Measurements from ENCODE around the gene TSSK2. TPM values are rescaled to one million over a fixed set of nuclear protein-coding genes. Genes with fewer than 3 reads are reported as not detected.

The TSSK2 gene
- polyA plus RNA-seq, 4 donors = 0.15 TPM; not detected in 3

DNA sequence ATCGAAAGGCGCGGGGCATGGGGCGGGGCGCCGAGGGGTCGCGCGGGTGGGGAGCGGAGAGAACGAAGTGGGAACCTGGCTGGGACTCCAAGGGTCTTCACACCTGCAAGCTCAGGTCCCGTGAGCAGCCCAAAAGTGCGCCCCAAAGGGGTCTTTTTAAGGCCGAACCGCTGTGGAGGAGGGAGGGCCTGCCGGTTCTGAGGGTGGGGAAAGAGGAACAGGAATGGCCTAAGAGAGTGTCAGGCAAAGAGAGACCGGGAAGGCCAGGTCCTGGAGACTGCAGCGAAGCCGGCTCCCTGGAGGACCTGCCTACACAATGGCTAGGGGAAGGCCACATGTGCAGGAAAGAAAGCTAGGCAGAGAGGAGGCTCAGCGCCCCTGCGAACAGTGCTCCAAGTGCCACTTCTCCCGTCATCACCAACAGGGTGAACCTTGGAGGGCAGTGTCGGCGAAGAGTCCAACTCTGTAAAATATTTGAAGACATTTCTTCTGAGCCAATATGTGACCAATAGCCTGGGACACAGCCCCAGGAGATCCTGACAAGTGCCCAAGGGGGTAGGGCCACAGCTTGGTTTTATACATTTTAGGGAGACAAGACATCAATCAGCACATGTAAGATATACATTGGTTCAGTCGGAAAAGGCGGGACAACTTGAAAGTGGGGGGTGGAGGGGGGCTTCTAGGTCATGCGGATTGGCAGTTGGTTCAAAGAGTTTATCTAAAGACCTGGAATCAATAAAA is 8.2 kb upstream of the TSSK2 start:
- DNase-seq (ENCODE audit: low read depth in 4 of 4, low spot score in 3 of 4) = no peak

DNA sequence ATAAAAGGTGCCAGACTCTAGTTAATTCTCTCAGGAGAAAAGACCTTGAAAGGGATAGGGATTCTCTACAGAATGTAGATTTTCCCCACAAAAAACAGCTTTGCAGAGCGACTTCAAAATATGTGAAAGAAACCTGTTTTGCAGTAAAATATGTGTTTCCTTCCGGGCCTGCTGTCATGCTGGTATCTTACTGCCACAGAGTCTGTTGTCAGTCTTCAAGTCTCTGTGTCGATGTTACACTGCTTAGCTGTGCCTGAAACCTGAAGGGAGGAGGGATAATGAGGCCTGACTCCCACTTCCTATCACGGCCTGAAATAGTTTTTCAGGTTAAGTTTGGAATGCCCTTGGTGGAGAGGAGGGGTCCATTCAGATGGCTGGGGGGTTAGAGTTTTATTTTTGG is 7.2 kb upstream of the TSSK2 start:
- no peak for DNase-seq (ENCODE audit: low read depth in 4 of 4, low spot score in 3 of 4)

DNA sequence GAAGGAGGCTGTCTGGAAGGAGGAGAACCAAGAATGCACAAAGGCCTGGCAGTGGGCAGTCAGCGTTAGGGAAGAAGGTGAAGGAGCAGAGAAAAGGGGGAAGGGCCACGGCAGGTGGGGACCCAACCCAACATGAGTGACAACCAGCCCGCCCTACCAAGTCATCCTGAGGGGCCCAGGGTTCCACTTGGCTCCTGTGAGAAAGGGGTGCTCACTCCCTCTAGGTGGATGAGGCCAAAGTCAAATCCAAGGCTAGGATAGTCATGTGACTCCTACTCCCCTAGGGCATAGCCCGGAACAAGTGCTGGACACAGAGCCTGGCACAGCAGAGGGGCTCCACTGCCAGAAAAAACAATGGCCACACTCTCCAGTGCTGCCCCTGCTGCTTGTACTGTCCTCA is 6.7 kb upstream of the TSSK2 start:
- DNase-seq (ENCODE audit: low read depth in 4 of 4, low spot score in 3 of 4) = no peak

- no peak for DNase-seq (ENCODE audit: low read depth in 4 of 4, low spot score in 3 of 4)
Measured at GRCh38 chr22:19125011-19125410, 6.1 kb upstream of the TSSK2 start.

GRCh38 chr22:19125474-19126308 is 5.4 kb upstream of the TSSK2 start:
- DNase-seq (ENCODE audit: low read depth in 4 of 4, low spot score in 3 of 4) = no peak

DNA sequence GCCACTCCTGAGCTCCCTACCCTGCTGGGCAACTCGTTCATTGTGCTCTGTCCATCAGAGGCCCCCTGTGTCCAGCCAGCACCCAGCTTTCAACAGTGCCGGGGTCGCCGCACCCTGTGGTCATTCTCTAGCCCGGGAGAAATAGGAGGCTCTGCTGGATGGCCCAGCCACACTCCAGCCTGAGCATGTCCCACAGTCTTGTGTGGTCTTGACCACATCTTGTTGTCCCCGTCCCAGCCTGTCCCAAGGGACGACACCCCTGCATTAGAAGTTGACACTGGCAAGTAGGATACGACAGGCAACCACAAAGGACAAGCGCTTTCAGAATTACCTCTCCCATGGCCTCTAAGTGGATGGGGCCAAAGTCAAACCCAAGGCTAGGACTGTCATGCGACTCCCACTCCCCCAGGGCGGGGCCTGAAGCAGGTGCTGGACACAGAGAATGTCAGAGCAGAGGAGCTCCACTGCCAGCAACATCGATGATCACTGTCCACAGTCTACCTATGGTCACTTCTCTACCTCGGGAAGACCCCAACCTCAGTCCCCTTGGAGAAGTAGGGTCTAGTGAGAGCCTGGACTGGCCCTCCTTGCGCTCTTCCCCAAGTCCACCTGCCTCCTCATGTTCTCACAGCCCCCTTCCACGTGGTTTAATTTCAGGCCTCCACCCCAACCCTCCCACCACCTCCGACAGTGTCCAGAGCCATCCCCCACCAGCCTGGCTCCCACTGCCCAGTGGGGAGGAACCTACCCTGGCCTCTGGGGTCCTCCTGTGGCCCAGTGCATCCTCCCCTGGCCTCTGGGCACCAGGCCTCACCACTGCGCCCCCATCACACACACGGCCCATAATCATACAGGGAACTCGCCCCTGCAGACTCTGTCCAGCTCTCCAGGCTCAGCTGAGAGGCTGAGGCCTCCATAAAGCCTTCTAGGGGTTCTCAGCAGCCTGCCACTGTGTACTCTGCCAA is 4.5 kb upstream of the TSSK2 start:
- DNase-seq (ENCODE audit: low read depth in 4 of 4, low spot score in 3 of 4) = no peak

DNA sequence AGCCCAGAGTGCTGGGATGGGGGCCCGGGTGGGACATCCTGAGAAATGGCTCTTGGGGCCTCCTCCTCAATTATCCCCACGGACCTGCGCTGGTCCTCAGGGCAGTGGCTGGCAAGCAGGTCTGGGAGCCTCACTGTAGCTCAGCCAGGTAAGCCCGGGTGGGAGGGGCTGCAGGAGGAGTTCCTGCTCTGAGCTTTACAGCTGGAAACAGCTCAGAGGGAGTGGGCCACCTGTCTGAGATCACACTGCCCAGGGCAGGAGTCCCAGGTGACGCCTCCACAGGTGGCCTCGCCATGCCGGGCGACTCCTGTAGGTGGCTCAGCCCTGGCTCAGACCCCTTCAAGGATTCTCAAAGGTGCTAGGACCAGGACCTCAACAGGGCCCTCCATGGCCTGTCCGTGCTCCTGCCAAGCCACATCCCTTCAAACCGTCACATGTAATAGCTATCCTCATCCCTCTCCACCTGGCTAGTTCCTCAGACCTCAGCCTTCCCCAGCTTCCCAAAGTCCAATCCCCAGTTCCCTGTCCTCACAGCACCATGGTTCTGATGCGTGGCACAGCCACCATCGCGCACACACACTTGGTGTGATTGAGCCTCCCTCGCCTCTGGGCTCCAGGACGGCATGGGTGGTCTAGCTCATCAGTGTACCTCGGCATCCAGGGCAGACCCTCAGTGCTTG is 3.6 kb upstream of the TSSK2 start:
- DNase-seq (ENCODE audit: low read depth in 4 of 4, low spot score in 3 of 4) = no peak

DNA sequence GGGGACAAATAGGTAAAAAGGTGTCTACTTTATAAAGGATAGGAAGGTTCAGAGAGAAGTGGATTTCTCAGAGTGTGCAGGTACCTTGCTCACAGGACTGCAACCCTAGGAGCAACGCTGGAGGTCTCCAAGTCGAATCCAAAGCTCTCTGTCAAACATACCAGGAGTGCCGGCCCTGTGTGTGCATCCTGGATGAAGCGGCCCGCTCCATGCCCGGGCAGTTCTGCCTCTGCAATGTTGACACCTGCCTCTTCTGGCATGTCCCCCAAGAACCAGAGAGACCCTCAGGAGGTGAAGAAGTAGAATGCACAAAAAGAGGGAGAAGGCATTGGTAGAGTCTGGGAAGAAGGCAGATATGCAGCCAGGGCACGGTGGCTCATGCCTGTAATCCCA is 3.1 kb upstream of the TSSK2 start:
- no peak for DNase-seq (ENCODE audit: low read depth in 4 of 4, low spot score in 3 of 4)

DNA sequence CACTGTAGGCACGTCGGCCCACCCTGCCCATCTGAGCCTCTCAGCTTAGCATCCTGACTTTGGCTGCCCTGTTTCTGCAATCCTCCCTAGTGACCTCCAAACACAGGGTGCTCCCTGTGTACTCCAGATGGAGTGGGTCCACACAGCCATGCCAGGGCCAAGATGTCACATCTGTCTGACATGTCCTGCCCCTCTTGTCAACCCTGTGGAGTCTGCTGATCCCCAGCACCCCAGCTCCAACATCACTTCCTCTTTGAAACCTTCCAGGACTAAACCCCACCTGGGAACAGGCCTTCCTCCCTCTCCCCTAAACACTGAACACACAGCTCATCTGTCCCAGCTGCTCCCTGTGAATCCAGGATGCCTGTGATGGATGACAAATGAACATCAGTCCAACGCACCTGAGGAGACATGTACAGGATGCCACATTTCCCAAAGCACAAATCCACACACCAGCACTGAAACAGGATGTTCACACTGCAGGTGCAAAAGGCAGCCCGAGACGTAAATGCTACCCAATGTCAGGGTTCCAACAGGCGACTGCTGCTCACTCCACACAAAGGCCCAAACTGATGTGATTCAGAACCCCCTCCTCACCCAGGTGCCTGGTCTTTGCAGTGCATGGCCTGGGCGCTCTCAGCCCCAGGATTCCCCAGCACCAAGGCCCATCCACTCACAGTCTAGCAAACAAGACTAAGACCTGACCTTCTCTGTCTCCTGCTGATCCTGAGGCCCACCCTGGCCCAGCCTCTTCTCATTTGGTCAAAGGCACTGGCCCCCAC is 2.0 kb upstream of the TSSK2 start:
- DNase-seq (ENCODE audit: low read depth in 4 of 4, low spot score in 3 of 4) = no peak

GRCh38 chr22:19129871-19130270 is 1.2 kb upstream of the TSSK2 start:
- no peak for DNase-seq (ENCODE audit: low read depth in 4 of 4, low spot score in 3 of 4)

DNA sequence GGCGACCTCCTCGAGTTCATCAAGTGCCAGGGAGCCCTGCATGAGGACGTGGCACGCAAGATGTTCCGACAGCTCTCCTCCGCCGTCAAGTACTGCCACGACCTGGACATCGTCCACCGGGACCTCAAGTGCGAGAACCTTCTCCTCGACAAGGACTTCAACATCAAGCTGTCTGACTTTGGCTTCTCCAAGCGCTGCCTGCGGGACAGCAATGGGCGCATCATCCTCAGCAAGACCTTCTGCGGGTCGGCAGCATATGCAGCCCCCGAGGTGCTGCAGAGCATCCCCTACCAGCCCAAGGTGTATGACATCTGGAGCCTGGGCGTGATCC is 542 bp downstream of the TSSK2 start:
- DNase-seq (ENCODE audit: low read depth in 4 of 4, low spot score in 3 of 4) = no peak

DNA sequence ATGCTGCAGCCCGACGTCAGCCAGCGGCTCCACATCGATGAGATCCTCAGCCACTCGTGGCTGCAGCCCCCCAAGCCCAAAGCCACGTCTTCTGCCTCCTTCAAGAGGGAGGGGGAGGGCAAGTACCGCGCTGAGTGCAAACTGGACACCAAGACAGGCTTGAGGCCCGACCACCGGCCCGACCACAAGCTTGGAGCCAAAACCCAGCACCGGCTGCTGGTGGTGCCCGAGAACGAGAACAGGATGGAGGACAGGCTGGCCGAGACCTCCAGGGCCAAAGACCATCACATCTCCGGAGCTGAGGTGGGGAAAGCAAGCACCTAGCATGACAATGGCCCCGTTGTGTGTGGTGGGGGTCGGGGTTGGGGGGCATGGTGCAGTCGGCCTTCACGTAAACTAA is 1.0 kb downstream of the TSSK2 start:
- no peak for DNase-seq (ENCODE audit: low read depth in 4 of 4, low spot score in 3 of 4)

GRCh38 chr22:19132693-19133400 is 1.7 kb downstream of the TSSK2 start:
- no peak for DNase-seq (ENCODE audit: low read depth in 4 of 4, low spot score in 3 of 4)

DNA sequence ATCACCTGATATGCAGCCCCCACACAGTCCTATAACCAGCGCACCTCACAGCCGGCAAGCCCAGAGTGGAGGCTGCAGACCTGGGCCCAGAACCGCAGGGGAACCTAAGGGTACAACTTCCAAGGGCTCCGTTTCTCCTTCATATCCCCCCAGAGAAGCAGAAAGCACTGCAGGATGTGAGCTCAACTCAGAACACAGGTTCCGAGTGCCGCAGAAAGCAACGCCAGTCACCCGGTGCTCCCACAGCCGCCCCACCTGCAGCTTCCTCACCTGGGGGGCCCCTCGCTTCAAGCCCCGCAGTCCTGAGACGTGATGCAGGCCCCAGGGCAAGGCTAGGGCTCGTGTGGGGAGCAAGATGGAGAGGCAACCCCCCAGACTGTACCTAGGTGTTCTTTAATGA is 2.5 kb downstream of the TSSK2 start:
- no peak for DNase-seq (ENCODE audit: low read depth in 4 of 4, low spot score in 3 of 4)

- DNase-seq (ENCODE audit: low read depth in 4 of 4, low spot score in 3 of 4) = no peak
Measured at GRCh38 chr22:19134176-19134831, 3.2 kb downstream of the TSSK2 start.

GRCh38 chr22:19134874-19135273 is 3.8 kb downstream of the TSSK2 start:
- no peak for DNase-seq (ENCODE audit: low read depth in 4 of 4, low spot score in 3 of 4)

DNA sequence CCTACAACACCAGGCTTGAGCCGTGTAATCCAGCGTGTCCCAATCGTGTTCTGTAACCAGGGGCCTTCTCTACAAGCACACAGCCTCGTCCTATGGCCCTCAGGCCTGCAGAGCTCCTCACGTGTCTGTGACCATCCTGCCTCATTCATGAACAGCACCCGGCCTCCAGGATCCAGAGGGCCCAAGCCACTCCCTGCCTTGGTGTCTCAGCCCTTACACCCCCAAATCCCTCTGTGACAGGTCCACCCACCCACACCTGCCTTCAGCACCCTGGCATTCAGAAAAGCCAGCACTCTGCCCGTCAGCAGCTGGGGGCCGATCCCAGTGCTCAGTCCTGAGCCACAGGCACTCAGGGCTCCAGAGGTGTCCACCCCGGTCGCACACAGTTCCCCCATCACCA is 5.8 kb downstream of the TSSK2 start:
- DNase-seq (ENCODE audit: low read depth in 4 of 4, low spot score in 3 of 4) = no peak

DNA sequence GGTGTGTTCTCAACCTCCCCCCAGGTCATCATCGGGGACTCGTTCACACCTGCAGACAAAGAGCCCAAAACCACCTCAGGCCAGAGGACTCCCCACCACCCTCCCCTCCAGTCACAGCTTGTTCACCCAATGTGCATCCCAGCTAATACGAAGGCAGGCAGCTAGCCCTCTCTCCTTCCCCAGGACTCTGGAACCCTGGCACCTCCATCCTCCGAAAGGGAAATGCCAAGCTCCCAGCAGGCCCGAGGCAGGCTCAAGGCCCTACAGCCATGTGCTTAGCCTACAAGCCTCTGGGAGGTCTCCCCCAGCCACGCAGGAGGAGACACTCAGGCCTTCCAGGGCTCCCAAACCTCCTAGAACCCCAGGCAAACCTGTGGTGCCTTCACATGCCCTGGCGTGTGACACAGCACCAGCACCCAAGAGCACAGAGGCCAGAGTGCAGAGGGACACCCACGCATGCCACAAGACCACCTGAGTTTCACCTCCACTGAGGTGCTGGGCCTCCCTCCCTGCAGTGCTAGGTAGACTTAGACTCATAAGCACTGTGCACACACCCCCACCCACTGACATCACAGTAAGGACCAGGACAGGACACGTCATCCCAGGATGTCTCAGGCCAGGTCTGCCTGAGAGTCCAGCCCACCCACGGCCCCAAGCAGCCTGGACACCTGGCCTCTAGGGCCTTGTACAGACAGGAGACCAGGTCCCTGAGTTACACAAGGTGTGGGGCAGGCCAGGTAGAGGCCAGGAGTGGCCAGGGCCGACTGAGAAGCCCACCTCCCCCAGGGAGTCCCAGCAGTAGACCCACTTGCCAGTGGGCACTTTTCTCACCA is 6.5 kb downstream of the TSSK2 start:
- no peak for DNase-seq (ENCODE audit: low read depth in 4 of 4, low spot score in 3 of 4)

Measured in left renal pelvis (tissue), 4 donors.